ENCODE results near the gene LRP1B. TPM values are rescaled to one million over a fixed set of nuclear protein-coding genes. Genes with fewer than 3 reads are reported as not detected.

Gene LRP1B
- total and polyA plus RNA-seq, 2 experiments from 2014 or later = not detected

DNA sequence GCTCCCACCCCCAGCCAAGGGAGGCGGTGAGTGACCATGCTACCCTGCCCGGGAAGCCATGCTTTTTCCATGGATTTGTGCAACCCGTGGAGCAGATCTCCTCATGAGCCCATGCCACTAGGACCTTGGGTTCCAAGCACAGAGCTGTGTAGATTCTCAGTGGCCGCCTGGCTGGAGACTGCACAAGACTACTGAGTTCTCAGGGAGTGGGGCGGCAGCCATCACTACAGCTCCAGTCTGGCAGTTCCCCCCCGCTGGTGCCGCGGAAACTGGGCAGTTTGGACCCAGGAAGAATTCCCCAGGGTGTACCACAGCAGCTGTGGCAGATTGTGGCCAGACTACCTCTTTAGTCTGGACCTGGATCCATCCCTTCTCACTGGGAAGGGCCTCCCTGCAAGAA, 470.6 kb downstream of the LRP1B start:
- 63 to 64% methylated on average over 8 of the region's 8 CpGs for WGBS, 2 experiments (ENCODE audit: low coverage in 1 of 2, low lambda C conversion rate in 2 of 2, missing lambda C conversion rate in 2 of 2)

DNA sequence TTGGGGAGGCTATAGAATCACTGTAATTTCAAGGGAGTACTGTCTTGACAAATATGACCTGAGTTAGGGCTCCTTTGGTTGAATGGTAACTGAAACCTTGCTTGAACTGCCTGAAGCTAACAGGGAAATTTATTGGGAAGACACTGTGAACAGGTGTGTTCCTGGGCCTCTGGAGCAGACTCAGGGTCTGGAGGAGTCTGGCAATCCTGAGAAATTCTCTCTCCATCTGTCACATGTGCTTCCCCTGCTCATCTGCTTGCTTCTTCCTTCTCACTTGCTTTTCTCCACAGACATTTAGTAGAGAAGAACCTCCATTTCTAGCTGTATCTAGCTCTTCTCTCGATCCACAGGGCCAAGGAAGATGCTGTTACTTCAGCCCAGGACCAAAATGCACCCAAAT, 476.5 kb downstream of the LRP1B start:
- H3K4me3 ChIP-seq = no peak overlapping the region
- no peak overlapping the region for H3K27ac ChIP-seq
- in situ Hi-C loops (cut with MboI) = no loop called here
- H3K4me1 ChIP-seq (ENCODE audit: insufficient read depth) = no peaks in the 10 kb centered on the region
- no peaks in the 10 kb centered on the region for H3K36me3 ChIP-seq (ENCODE audit: low read depth)
- no peaks in the 10 kb centered on the region for H3F3A ChIP-seq (ENCODE audit: insufficient read depth)
- peaks cover 3% of the 10 kb centered on the region; the same call in 1 of the 2 replicates for H3K9me2 ChIP-seq (ENCODE audit: insufficient read depth)
- no peak overlapping the region for H3K9ac ChIP-seq
- DNase-seq = no peak
- no peaks in the 10 kb centered on the region for H3K9me3 ChIP-seq (ENCODE audit: low read depth)
- WGBS, 2 experiments (ENCODE audit: low coverage in 1 of 2, low lambda C conversion rate in 2 of 2, missing lambda C conversion rate in 2 of 2) = 5 to 14% methylated on average over 1 of the region's 1 CpG
- H3K79me2 ChIP-seq (ENCODE audit: insufficient read depth) = no peaks in the 10 kb centered on the region
- no peaks in the 10 kb centered on the region for H3K27me3 ChIP-seq (replicated peaks; ENCODE audit: insufficient read depth)
- H4K20me1 ChIP-seq (ENCODE audit: insufficient read depth) = no peaks in the 10 kb centered on the region
- H3K4me2 ChIP-seq (ENCODE audit: unreplicated experiment) = no peak overlapping the region
- no peak overlapping the region for H2AFZ ChIP-seq
- no peak for TF ChIP-seq EZH2phosphoT487 (IDR thresholded peaks at IDR 0.05; ENCODE audit: insufficient read depth, low read depth)
- TF ChIP-seq EZH2 (IDR thresholded peaks at IDR 0.05; ENCODE audit: insufficient read depth, poor library complexity, severe bottlenecking) = no peak

More for the DNA sequence above, 470.6 kb downstream of the LRP1B start:
- no peak for DNase-seq
- H3K4me3 ChIP-seq = no peak overlapping the region
- H3K79me2 ChIP-seq (ENCODE audit: insufficient read depth) = no peaks in the 10 kb centered on the region
- no peaks in the 10 kb centered on the region for H3K36me3 ChIP-seq (ENCODE audit: low read depth)
- no peak overlapping the region for H2AFZ ChIP-seq
- H3K9ac ChIP-seq = no peak overlapping the region
- H3K27ac ChIP-seq = no peak overlapping the region
- H3K4me1 ChIP-seq (ENCODE audit: insufficient read depth) = no peaks in the 10 kb centered on the region
- H3K9me2 ChIP-seq (ENCODE audit: insufficient read depth) = peaks cover 3% of the 10 kb centered on the region; the same call in 1 of the 2 replicates
- no peaks in the 10 kb centered on the region for H3K27me3 ChIP-seq (replicated peaks; ENCODE audit: insufficient read depth)
- in situ Hi-C loops (cut with MboI) = no loop called here
- no peaks in the 10 kb centered on the region for H4K20me1 ChIP-seq (ENCODE audit: insufficient read depth)
- no peaks in the 10 kb centered on the region for H3K9me3 ChIP-seq (ENCODE audit: low read depth)
- H3F3A ChIP-seq (ENCODE audit: insufficient read depth) = no peaks in the 10 kb centered on the region
- no peak overlapping the region for H3K4me2 ChIP-seq (ENCODE audit: unreplicated experiment)
- TF ChIP-seq EZH2 (IDR thresholded peaks at IDR 0.05; ENCODE audit: insufficient read depth, poor library complexity, severe bottlenecking) = no peak
- no peak for TF ChIP-seq EZH2phosphoT487 (IDR thresholded peaks at IDR 0.05; ENCODE audit: insufficient read depth, low read depth)

DNA sequence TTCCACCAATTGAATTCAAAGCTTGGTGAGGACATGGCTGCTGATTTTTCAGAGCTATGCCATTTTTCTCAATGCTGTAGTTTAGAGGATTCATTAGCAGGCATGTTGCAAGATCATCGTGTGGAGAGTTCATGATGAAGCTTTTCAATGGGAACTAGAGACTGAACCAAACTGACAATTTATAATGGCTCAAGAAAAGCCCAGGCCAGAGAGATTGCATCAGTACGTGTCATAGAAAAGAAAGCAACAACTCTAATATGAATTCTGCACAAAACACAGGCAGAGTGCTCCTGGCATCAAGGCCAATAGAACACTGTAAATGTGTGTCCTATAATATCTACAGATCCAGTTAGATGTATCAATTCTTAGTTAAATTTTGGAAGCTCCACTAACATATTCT, 477.6 kb downstream of the LRP1B start:
- Histone ChIP-seq H2AFZ (no peak overlapping the region), H3K4me2 (ENCODE audit: unreplicated experiment) (no peak overlapping the region), H3K27ac (no peak overlapping the region), H3K27me3 (replicated peaks; ENCODE audit: insufficient read depth) (no peaks in the 10 kb centered on the region), H3K4me3 (no peak overlapping the region), H3K79me2 (ENCODE audit: insufficient read depth) (no peaks in the 10 kb centered on the region), H3K9me2 (ENCODE audit: insufficient read depth) (peaks cover 3% of the 10 kb centered on the region; the same call in 1 of the 2 replicates), H4K20me1 (ENCODE audit: insufficient read depth) (no peaks in the 10 kb centered on the region), H3K36me3 (ENCODE audit: low read depth) (no peaks in the 10 kb centered on the region), H3K4me1 (ENCODE audit: insufficient read depth) (no peaks in the 10 kb centered on the region), H3K9me3 (ENCODE audit: low read depth) (no peaks in the 10 kb centered on the region), H3F3A (ENCODE audit: insufficient read depth) (no peaks in the 10 kb centered on the region), H3K9ac (no peak overlapping the region)
- no peak for DNase-seq
- TF ChIP-seq EZH2 (IDR thresholded peaks at IDR 0.05; ENCODE audit: insufficient read depth, poor library complexity, severe bottlenecking) (no peak), EZH2phosphoT487 (IDR thresholded peaks at IDR 0.05; ENCODE audit: insufficient read depth, low read depth) (no peak)
- in situ Hi-C loops (cut with MboI) = no loop called here
- WGBS, 2 experiments (ENCODE audit: low coverage in 1 of 2, low lambda C conversion rate in 2 of 2, missing lambda C conversion rate in 2 of 2) = 47 to 51% methylated on average over 2 of the region's 2 CpGs

DNA sequence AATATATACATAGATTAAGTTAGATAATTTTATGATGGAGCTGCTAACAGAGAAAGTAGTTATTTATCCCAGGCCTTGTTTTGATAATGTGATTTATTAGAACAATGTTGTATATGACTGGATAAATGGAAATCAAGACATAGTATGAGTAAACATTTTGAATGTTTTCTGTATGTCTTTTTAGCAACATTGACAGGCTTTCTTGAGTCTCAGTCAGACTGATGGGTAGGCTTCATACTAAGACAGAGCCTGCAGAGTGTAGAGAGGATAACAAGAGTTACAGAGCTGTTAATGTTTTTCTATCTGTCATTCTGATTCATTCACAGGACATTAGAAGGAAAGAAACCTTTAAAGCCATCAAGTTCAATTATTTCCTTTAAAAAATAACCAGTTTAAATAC, 478.5 kb downstream of the LRP1B start:
- Histone ChIP-seq H2AFZ (no peak overlapping the region), H3K9ac (no peak overlapping the region), H3K9me3 (ENCODE audit: low read depth) (no peaks in the 10 kb centered on the region), H3K27ac (no peak overlapping the region), H4K20me1 (ENCODE audit: insufficient read depth) (no peaks in the 10 kb centered on the region), H3K9me2 (ENCODE audit: insufficient read depth) (peaks cover 3% of the 10 kb centered on the region; the same call in 1 of the 2 replicates), H3K4me3 (no peak overlapping the region), H3F3A (ENCODE audit: insufficient read depth) (no peaks in the 10 kb centered on the region), H3K79me2 (ENCODE audit: insufficient read depth) (no peaks in the 10 kb centered on the region), H3K27me3 (replicated peaks; ENCODE audit: insufficient read depth) (no peaks in the 10 kb centered on the region), H3K4me2 (ENCODE audit: unreplicated experiment) (no peak overlapping the region), H3K36me3 (ENCODE audit: low read depth) (no peaks in the 10 kb centered on the region), H3K4me1 (ENCODE audit: insufficient read depth) (no peaks in the 10 kb centered on the region)
- DNase-seq = no peak
- no peak for TF ChIP-seq EZH2 (IDR thresholded peaks at IDR 0.05; ENCODE audit: insufficient read depth, poor library complexity, severe bottlenecking)
- in situ Hi-C loops (cut with MboI) = no loop called here

DNA sequence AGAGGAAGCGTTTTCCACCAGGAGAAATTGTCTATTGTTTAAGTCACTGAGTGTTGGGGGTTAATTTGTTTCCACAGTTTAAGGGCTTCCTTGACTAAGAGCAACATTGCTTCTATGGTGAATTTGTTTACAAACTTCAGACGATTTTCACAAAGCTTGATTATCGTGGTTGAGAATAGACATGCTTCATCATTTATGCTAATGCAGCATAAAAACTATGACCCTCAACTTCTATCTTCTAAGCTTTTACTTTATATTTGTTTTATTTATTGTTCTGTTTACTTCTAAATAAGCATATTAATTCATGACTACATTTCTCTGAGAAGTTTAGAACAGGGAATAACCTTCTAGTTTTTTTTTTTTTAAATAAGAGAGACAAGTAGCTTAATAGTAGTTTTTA, 483.5 kb downstream of the LRP1B start:
- no peak overlapping the region for H3K27ac ChIP-seq
- H3K79me2 ChIP-seq (ENCODE audit: insufficient read depth) = no peaks in the 10 kb centered on the region
- TF ChIP-seq EZH2phosphoT487 (IDR thresholded peaks at IDR 0.05; ENCODE audit: insufficient read depth, low read depth) (no peak), EZH2 (IDR thresholded peaks at IDR 0.05; ENCODE audit: insufficient read depth, poor library complexity, severe bottlenecking) (no peak)
- H4K20me1 ChIP-seq (ENCODE audit: insufficient read depth) = no peaks in the 10 kb centered on the region
- H2AFZ ChIP-seq = no peak overlapping the region
- H3K4me3 ChIP-seq = no peak overlapping the region
- DNase-seq = no peak
- no peaks in the 10 kb centered on the region for H3K36me3 ChIP-seq (ENCODE audit: low read depth)
- no peaks in the 10 kb centered on the region for H3K27me3 ChIP-seq (replicated peaks; ENCODE audit: insufficient read depth)
- H3K4me1 ChIP-seq (ENCODE audit: insufficient read depth) = no peaks in the 10 kb centered on the region
- WGBS, 2 experiments (ENCODE audit: low coverage in 1 of 2, low lambda C conversion rate in 2 of 2, missing lambda C conversion rate in 2 of 2) = 37 to 40% methylated on average over 3 of the region's 3 CpGs
- H3K9ac ChIP-seq = no peak overlapping the region
- in situ Hi-C loops (cut with MboI) = no loop called here
- no peaks in the 10 kb centered on the region for H3K9me3 ChIP-seq (ENCODE audit: low read depth)
- H3F3A ChIP-seq (ENCODE audit: insufficient read depth) = no peaks in the 10 kb centered on the region
- H3K9me2 ChIP-seq (ENCODE audit: insufficient read depth) = no peaks in the 10 kb centered on the region
- H3K4me2 ChIP-seq (ENCODE audit: unreplicated experiment) = no peak overlapping the region
